HepG2 (cell line): Measurements from ENCODE around the gene ADPGK. TPM values are rescaled to one million over a fixed set of nuclear protein-coding genes. Genes with fewer than 3 reads are reported as not detected.

ENCODE experiments used
- ATAC-seq: fragments of 200-7000 bp; cut with Tn5 transposase; 3 replicates; pipeline ENCODE4 v1.9.1; 2020; ENCODE audit warnings: mild to moderate bottlenecking, moderate library complexity
- BruUV-seq: library from RNA; stranded (reverse); fragments of 400-500 nt; replicated peaks from 2 replicates; lab custom pipeline; 2021; lab: Mats Ljungman, UMichigan
- CTCF ChIA-PET: fragments of 300-600 bp; formaldehyde crosslinking; extraction: SDS; loops from one replicate; lab custom pipeline; 2021; ENCODE audit warnings: low total read pairs, inconsistent platforms, low intra/inter-chr PET ratio; lab: Yijun Ruan, JAX
- POLR2A ChIA-PET: fragments of 350-600 bp; sonication (Branson Sonifier 250); formaldehyde crosslinking; loops from one replicate; lab custom pipeline; 2020; ENCODE audit warnings: antibody characterized with exemption, inconsistent platforms; lab: Yijun Ruan, JAX
- DNase-seq: peaks from one replicate; pipeline ENCODE4 v3.0.0-alpha.2; 2015; ENCODE audit warnings: low spot score
- FAIRE-seq: peaks from 3 replicates; lab custom pipeline; 2011; peaks lifted over from hg19 to GRCh38; lab: Jason Lieb, UNC
- H2AFZ ChIP-seq: one replicate; pipeline ENCODE4 v1.6.1; 2011; ENCODE audit warnings: low read length, inconsistent platforms
- H3K27ac ChIP-seq: fragments of 300-600 bp; 3 replicates; pipeline ENCODE4 v1.8.0; 2011; ENCODE audit warnings: mixed run types, mild to moderate bottlenecking, mixed read lengths, low read length, inconsistent platforms; ENCODE audit not compliant: insufficient read depth; ENCODE audit errors: extremely low read length
- H3K27me3 ChIP-seq, 2 experiments: fragments of 200-600 bp in 1 of 2; 2 replicates in 1 of 2; 3 replicates in 1 of 2; pipeline versions ENCODE4 v1.6.0 to v1.8.0; 2011; ENCODE audit warnings: low read length in 2 of 2, mild to moderate bottlenecking in 2 of 2, moderate library complexity in 2 of 2, inconsistent platforms in 1 of 2; ENCODE audit not compliant: insufficient read depth in 2 of 2, control insufficient read depth in 1 of 2
- H3K36me3 ChIP-seq, 2 experiments: fragments of 200-600 bp in 1 of 2; replicated peaks in 1 of 2; 2 replicates in 1 of 2; 3 replicates in 1 of 2; pipeline versions ENCODE4 v1.5.1 to v1.8.0; 2011; ENCODE audit warnings: low read length in 2 of 2, inconsistent platforms in 1 of 2; ENCODE audit not compliant: insufficient read depth in 2 of 2, control insufficient read depth in 1 of 2
- H3K4me1 ChIP-seq: 2 replicates; pipeline ENCODE4 v1.5.1; 2012; ENCODE audit warnings: low read length, inconsistent platforms; ENCODE audit not compliant: insufficient read depth
- H3K4me2 ChIP-seq: 2 replicates; pipeline ENCODE4 v1.6.0; 2011; ENCODE audit warnings: low read depth, low read length, inconsistent platforms
- H3K4me3 ChIP-seq, 3 experiments: fragments of 200-600 bp in 1 of 3; sonication (generic), shearing (Covaris generic) in 1 of 3; replicated peaks in 1 of 3; 2 replicates each; pipeline ENCODE4 v1.5.1; 2011 to 2016; ENCODE audit warnings: low read length in 3 of 3, inconsistent platforms in 2 of 3, low read depth in 2 of 3, mild to moderate bottlenecking in 2 of 3, control low read depth in 1 of 3, mixed read lengths in 1 of 3; ENCODE audit not compliant: insufficient read depth in 1 of 3
- H3K79me2 ChIP-seq: one replicate; pipeline ENCODE4 v1.6.1; 2011; ENCODE audit warnings: low read length, inconsistent platforms; ENCODE audit not compliant: insufficient read depth
- H3K9ac ChIP-seq: 2 replicates; pipeline ENCODE4 v1.6.0; 2011; ENCODE audit warnings: mild to moderate bottlenecking, low read depth, low read length, inconsistent platforms; ENCODE audit not compliant: insufficient read depth
- H3K9me3 ChIP-seq: 2 replicates; pipeline ENCODE4 v1.5.1; 2012; ENCODE audit warnings: mild to moderate bottlenecking, low read length
- H4K20me1 ChIP-seq: 2 replicates; pipeline ENCODE4 v1.6.0; 2011; ENCODE audit warnings: inconsistent platforms, mild to moderate bottlenecking, low read length, moderate library complexity; ENCODE audit not compliant: insufficient read depth
- ASH2L ChIP-seq: fragments of 300-600, 200-600 bp; sonication (generic); IDR thresholded peaks from 2 replicates; pipeline ENCODE4 v1.7.0; 2017; ENCODE audit warnings: low read depth, mild to moderate bottlenecking, moderate library complexity, mixed read lengths, low read length; ENCODE audit not compliant: insufficient read length
- ATF7 ChIP-seq, 2 experiments: fragments of 450-650 bp in 1 of 2; sonication (generic) in 1 of 2; formaldehyde crosslinking in 1 of 2; IDR thresholded peaks; 2 replicates each; pipeline versions ENCODE4 v1.4.0 to v1.6.1; 2016 to 2020; ENCODE audit warnings: antibody characterized with exemption in 1 of 2, mild to moderate bottlenecking in 1 of 2, missing genetic modification reagents in 1 of 2
- HMGA1 ChIP-seq: sonication (generic); formaldehyde crosslinking; conservative IDR thresholded peaks from 2 replicates; pipeline ENCODE4 v1.4.0; 2020; ENCODE audit warnings: missing genetic modification reagents
- JARID2 ChIP-seq: sonication (generic); formaldehyde crosslinking; IDR thresholded peaks from 2 replicates; pipeline ENCODE4 v1.8.1; 2023; ENCODE audit warnings: missing genetic modification reagents, inconsistent platforms; ENCODE audit not compliant: insufficient replicate concordance
- JUND ChIP-seq: sonication (generic); formaldehyde crosslinking; IDR thresholded peaks from 2 replicates; pipeline ENCODE4 v1.8.0; 2022; ENCODE audit warnings: mild to moderate bottlenecking, missing genetic modification reagents
- KMT2A ChIP-seq: sonication (generic); formaldehyde crosslinking; IDR thresholded peaks from 2 replicates; pipeline ENCODE4 v1.4.0; 2020; ENCODE audit warnings: missing genetic modification reagents
- POLR2A ChIP-seq, 2 experiments: IDR thresholded peaks; 2 replicates each; pipeline ENCODE4 v1.6.1; 2011; ENCODE audit warnings: low read depth in 2 of 2, low read length in 2 of 2, mild to moderate bottlenecking in 1 of 2, moderate library complexity in 1 of 2; ENCODE audit not compliant: insufficient read depth in 1 of 2
- TCF12 ChIP-seq, 2 experiments: fragments of 450-650 bp in 1 of 2; sonication (generic) in 1 of 2; formaldehyde crosslinking in 1 of 2; IDR thresholded peaks; 2 replicates each; pipeline versions ENCODE4 v1.6.1 to v1.8.0; 2017 to 2022; ENCODE audit warnings: antibody characterized with exemption in 1 of 2, mild to moderate bottlenecking in 1 of 2, missing genetic modification reagents in 1 of 2, moderate library complexity in 1 of 2
- ZBTB21 ChIP-seq: sonication (generic); formaldehyde crosslinking; IDR thresholded peaks from 2 replicates; pipeline ENCODE4 v1.4.0; 2020; ENCODE audit warnings: missing genetic modification reagents
- ZNF614 ChIP-seq: IDR thresholded peaks from 2 replicates; pipeline ENCODE4 v1.6.1; 2018; ENCODE audit warnings: missing biosample characterization, missing genetic modification reagents, inconsistent platforms, borderline replicate concordance
- ZSCAN21 ChIP-seq: sonication (generic); formaldehyde crosslinking; IDR thresholded peaks from 2 replicates; pipeline ENCODE4 v1.8.0; 2022; ENCODE audit warnings: mild to moderate bottlenecking, missing genetic modification reagents, moderate library complexity, borderline replicate concordance
- WGBS: methylation state at CpG from one replicate; pipeline ENCODE4 v1.1.6; 2017; ENCODE audit warnings: low lambda C conversion rate; 5-methylcytosine and 5-hydroxymethylcytosine counted together
- in situ Hi-C: cut with HindIII; loops from 2 replicates; pipeline ENCODE4 v1.10.0; 2017; ENCODE audit warnings: low pct_unique_long_range_greater_than_20kb; ENCODE audit not compliant: extremely low pct_ligation_motif_present
- intact Hi-C: fragments of 100-400 bp; cut with micrococcal nuclease; formaldehyde crosslinking; loops from one replicate; pipeline ENCODE4 v1.10.0; 2022; ENCODE audit not compliant: unreplicated experiment
- polyA plus RNA-seq, 8 experiments: library from polyadenylated mRNA; depleted of rRNA in 3 of 8; stranded (reverse) in 7 of 8; unstranded in 1 of 8; fragments of >200 nt; fragmentation: Illumina TruSeq in 4 of 8; extraction: Trizol in 4 of 8; gene quantifications; 2 replicates each; pipeline versions ENCODE4 v1.2.1 to v1.2.3, GENCODE V29; 2011 to 2016; ENCODE audit warnings: low read depth in 4 of 8, missing spikeins in 1 of 8, mixed read lengths in 1 of 8; ENCODE audit not compliant: insufficient read depth in 1 of 8
- total RNA-seq, 5 experiments: library from RNA; depleted of rRNA; stranded (reverse); fragments of >200 nt; fragmentation: Illumina TruSeq; extraction: Trizol; gene quantifications; 2 replicates each; pipeline ENCODE4 v1.2.3, GENCODE V29; 2016; ENCODE audit warnings: low read depth in 1 of 5
- TF ChIP-seq, protein P1 (sequence below), 2 experiments: sonication (generic) in 1 of 2; formaldehyde crosslinking in 1 of 2; IDR thresholded peaks; 2 replicates each; pipeline versions ENCODE4 v1.6.1 to v1.9.0; 2014 to 2022; ENCODE audit warnings: antibody characterized with exemption in 1 of 2, borderline replicate concordance in 1 of 2, inconsistent platforms in 1 of 2, low read depth in 1 of 2, missing genetic modification reagents in 1 of 2

ADPGK gene
- total and polyA plus RNA-seq, 2 of the 13 experiments (the other 11 are each of a cell fraction or from before 2014, with no cell fraction given): 61.6 to 67.5 TPM

DNA sequence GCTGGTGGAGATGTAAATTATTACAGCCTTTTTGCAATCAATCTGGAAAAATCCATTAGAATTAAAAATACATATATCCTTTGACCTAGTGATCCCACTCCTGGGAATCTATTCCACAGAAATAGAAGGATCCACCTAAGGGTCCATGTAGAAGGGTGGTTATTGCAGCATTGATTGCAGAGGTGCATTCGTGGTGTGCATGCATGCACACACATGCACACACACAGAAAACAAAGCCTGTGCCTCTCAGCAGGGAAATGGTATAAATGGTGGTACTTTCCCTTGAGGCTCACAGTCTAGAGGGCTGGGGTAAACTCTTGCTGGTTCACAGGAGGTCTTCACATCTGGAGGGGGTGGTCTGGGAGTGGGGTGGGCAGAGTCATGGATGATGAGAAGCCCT is 19.4 kb upstream of the ADPGK start:
- Histone ChIP-seq H3K36me3 (no peaks in the 10 kb centered on the region), H4K20me1 (no peaks in the 10 kb centered on the region), H2AFZ (no peak overlapping the region), H3K4me2 (no peak overlapping the region), H3K9me3 (no peaks in the 10 kb centered on the region), H3K27ac (no peak overlapping the region), H3K4me3 (no peak overlapping the region), H3K4me1 (no peaks in the 10 kb centered on the region), H3K9ac (no peak overlapping the region), H3K27me3 (peaks cover 1 to 16% of the 10 kb centered on the region in 2 experiments; a peak in 3 of 5 replicates), H3K79me2 (no peaks in the 10 kb centered on the region)
- ChIA-PET CTCF (no interaction called here), POLR2A (no interaction called here)
- BruUV-seq: no TSS peak
- in situ Hi-C loops: no loop called here
- 17% methylated on average over 1 of the region's 1 CpG for WGBS
- no peak for DNase-seq
- no peak for FAIRE-seq
- no peak for ATAC-seq
- intact Hi-C loops: no loop called here
- TF ChIP-seq, protein P1, sequence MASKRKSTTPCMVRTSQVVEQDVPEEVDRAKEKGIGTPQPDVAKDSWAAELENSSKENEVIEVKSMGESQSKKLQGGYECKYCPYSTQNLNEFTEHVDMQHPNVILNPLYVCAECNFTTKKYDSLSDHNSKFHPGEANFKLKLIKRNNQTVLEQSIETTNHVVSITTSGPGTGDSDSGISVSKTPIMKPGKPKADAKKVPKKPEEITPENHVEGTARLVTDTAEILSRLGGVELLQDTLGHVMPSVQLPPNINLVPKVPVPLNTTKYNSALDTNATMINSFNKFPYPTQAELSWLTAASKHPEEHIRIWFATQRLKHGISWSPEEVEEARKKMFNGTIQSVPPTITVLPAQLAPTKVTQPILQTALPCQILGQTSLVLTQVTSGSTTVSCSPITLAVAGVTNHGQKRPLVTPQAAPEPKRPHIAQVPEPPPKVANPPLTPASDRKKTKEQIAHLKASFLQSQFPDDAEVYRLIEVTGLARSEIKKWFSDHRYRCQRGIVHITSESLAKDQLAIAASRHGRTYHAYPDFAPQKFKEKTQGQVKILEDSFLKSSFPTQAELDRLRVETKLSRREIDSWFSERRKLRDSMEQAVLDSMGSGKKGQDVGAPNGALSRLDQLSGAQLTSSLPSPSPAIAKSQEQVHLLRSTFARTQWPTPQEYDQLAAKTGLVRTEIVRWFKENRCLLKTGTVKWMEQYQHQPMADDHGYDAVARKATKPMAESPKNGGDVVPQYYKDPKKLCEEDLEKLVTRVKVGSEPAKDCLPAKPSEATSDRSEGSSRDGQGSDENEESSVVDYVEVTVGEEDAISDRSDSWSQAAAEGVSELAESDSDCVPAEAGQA (IDR thresholded peaks at IDR 0.05; ENCODE audit: low read depth): no peak
- TF ChIP-seq, protein P1 (CRISPR knock-in tag; IDR thresholded peaks at IDR 0.05; ENCODE audit: borderline replicate concordance): no peak
- TF ChIP-seq ZBTB21 (CRISPR knock-in tag) (no peak), POLR2A (IDR thresholded peaks at IDR 0.05; ENCODE audit: insufficient read depth in 1 of 2, low read depth in 2 of 2, low read length in 2 of 2) (no peak), HMGA1 (no peak), JUND (CRISPR knock-in tag) (no peak), TCF12 (IDR thresholded peaks at IDR 0.05) (no peak), TCF12 (CRISPR knock-in tag; IDR thresholded peaks at IDR 0.05) (no peak), ASH2L (no peak), JARID2 (CRISPR knock-in tag) (no peak), ATF7 (IDR thresholded peaks at IDR 0.05) (no peak), ATF7 (CRISPR knock-in tag; IDR thresholded peaks at IDR 0.05) (no peak), ZSCAN21 (CRISPR knock-in tag) (no peak), KMT2A (CRISPR knock-in tag) (no peak), ZNF614 (CRISPR knock-in tag) (no peak)
